Activated B cell treated with CpG ODN at 0.5 μM for 24 hours (primary cell): ENCODE data around the gene SRPRB. TPM values are rescaled to one million over a fixed set of nuclear protein-coding genes. Genes with fewer than 3 reads are reported as not detected.

Experiments
- ATAC-seq: fragments of 200-7000 bp; cut with Tn5 transposase; one replicate; pipeline ENCODE4 v1.10.0; 2021; ENCODE audit warnings: low read depth, mild to moderate bottlenecking, moderate library complexity
- CTCF ChIA-PET: fragments of 350-600 bp; sonication (Branson Sonifier 250); formaldehyde crosslinking; loops from one replicate; lab custom pipeline; 2021; ENCODE audit warnings: antibody characterized with exemption; lab: Charles Lee
- POLR2A ChIA-PET: fragments of 350-600 bp; sonication (Branson Sonifier 250); formaldehyde crosslinking; loops from one replicate; lab custom pipeline; 2021; ENCODE audit warnings: antibody characterized with exemption; lab: Charles Lee
- DNase-seq: peaks from one replicate; pipeline ENCODE4 v3.0.0; 2022
- H3K27ac Mint-ChIP-seq: one replicate; pipeline ENCODE4 v1.8.0; 2020; ENCODE audit warnings: mixed read lengths
- H3K27me3 Mint-ChIP-seq: one replicate; pipeline ENCODE4 v1.8.0; 2021; ENCODE audit warnings: mixed read lengths
- H3K36me3 Mint-ChIP-seq: one replicate; pipeline ENCODE4 v1.8.0; 2021; ENCODE audit warnings: low read depth, mixed read lengths
- H3K4me1 Mint-ChIP-seq: one replicate; pipeline ENCODE4 v1.8.0; 2021; ENCODE audit warnings: mixed read lengths
- H3K4me3 Mint-ChIP-seq: one replicate; pipeline ENCODE4 v1.8.0; 2020; ENCODE audit warnings: mild to moderate bottlenecking, mixed read lengths
- H3K9me3 Mint-ChIP-seq: one replicate; pipeline ENCODE4 v1.8.0; 2020; ENCODE audit warnings: mixed read lengths
- intact Hi-C: fragments of 100-400 bp; cut with micrococcal nuclease; formaldehyde crosslinking; loops from one replicate; pipeline ENCODE4 v1.15.1; 2024
- total RNA-seq: library from RNA; stranded (reverse); gene quantifications from 2 replicates; pipeline ENCODE4 v1.2.3, GENCODE V29; 2022
- TF ChIP-seq, protein P1 (sequence below): fragments of 200-600 bp; IDR thresholded peaks from one replicate; pipeline ENCODE4 v1.8.0; 2022; ENCODE audit warnings: antibody characterized with exemption, mild to moderate bottlenecking

SRPRB gene
- total RNA-seq, 1 donor from 2014 or later: 36.5 TPM

DNA sequence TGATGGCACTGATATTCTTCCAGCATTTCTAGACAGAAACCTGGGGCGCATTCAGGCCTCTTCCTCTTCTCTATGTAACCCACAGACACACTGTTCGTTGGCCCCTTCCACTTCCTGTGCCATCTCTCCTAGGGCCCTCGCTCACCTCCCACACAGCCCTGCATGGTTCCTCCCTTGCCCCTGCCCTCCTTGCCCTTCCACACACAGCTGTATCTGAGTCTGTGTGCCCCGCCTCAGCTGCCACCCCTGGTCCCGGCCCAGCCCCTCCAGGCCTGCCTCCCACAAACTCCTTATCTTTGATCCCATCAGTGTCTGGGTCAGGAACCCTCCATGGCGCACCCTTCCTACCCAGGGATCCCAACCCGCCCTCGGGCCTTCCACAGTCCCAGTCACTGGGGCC, 52.2 kb downstream of the SRPRB start:
- H3K4me1 Mint-ChIP-seq: peaks cover 2% of the 10 kb centered on the region
- intact Hi-C loops: no loop called here
- no peaks in the 10 kb centered on the region for H3K36me3 Mint-ChIP-seq
- H3K27ac Mint-ChIP-seq: no peak overlapping the region
- no peaks in the 10 kb centered on the region for H3K9me3 Mint-ChIP-seq
- ChIA-PET CTCF (no interaction called here), POLR2A (no interaction called here)
- TF ChIP-seq, protein P1, sequence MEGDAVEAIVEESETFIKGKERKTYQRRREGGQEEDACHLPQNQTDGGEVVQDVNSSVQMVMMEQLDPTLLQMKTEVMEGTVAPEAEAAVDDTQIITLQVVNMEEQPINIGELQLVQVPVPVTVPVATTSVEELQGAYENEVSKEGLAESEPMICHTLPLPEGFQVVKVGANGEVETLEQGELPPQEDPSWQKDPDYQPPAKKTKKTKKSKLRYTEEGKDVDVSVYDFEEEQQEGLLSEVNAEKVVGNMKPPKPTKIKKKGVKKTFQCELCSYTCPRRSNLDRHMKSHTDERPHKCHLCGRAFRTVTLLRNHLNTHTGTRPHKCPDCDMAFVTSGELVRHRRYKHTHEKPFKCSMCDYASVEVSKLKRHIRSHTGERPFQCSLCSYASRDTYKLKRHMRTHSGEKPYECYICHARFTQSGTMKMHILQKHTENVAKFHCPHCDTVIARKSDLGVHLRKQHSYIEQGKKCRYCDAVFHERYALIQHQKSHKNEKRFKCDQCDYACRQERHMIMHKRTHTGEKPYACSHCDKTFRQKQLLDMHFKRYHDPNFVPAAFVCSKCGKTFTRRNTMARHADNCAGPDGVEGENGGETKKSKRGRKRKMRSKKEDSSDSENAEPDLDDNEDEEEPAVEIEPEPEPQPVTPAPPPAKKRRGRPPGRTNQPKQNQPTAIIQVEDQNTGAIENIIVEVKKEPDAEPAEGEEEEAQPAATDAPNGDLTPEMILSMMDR: no peak
- ATAC-seq (no peak), DNase-seq (no peak)
- H3K4me3 Mint-ChIP-seq: no peak overlapping the region
- H3K27me3 Mint-ChIP-seq: no peaks in the 10 kb centered on the region

GRCh38 chr3:133859381-133860234, 54.0 kb downstream of the SRPRB start:
- peaks cover 2% of the 10 kb centered on the region for H3K4me1 Mint-ChIP-seq
- H3K9me3 Mint-ChIP-seq: no peaks in the 10 kb centered on the region
- H3K27me3 Mint-ChIP-seq: no peaks in the 10 kb centered on the region
- ChIA-PET CTCF (no interaction called here), POLR2A (no interaction called here)
- TF ChIP-seq, protein P1: no peak
- DNase-seq (no peak), ATAC-seq (no peak)
- no peaks in the 10 kb centered on the region for H3K36me3 Mint-ChIP-seq
- no peak overlapping the region for H3K4me3 Mint-ChIP-seq
- H3K27ac Mint-ChIP-seq: no peak overlapping the region
- intact Hi-C loops: no loop called here

DNA sequence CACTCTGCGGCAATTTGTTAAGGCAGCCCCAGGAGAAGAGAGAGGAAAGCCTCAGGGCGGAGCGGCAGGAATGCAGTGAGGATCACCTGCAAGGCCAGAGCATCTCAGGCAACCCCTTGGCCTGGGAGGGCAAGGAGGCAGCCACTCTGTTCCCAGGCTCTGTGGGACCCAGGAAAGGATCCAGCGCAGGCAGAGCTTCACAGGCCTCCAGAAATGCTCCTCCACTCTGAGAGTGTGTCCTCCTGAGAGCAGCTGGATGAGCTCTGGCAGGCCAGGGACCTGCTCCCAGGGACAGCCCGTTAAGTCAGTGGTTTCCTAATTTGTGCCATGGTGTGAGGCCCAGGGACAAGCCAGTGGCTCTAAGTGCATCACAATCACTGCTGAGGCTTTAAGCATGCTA, 54.9 kb downstream of the SRPRB start:
- H3K36me3 Mint-ChIP-seq: no peaks in the 10 kb centered on the region
- POLR2A ChIA-PET: no interaction called here
- H3K27ac Mint-ChIP-seq: no peak overlapping the region
- H3K27me3 Mint-ChIP-seq: no peaks in the 10 kb centered on the region
- no peak overlapping the region for H3K4me3 Mint-ChIP-seq
- intact Hi-C loops: no loop called here
- DNase-seq: no peak
- H3K4me1 Mint-ChIP-seq: peaks cover 2% of the 10 kb centered on the region
- TF ChIP-seq, protein P1: no peak
- CTCF ChIA-PET: no interaction called here
- no peak for ATAC-seq
- no peaks in the 10 kb centered on the region for H3K9me3 Mint-ChIP-seq

DNA sequence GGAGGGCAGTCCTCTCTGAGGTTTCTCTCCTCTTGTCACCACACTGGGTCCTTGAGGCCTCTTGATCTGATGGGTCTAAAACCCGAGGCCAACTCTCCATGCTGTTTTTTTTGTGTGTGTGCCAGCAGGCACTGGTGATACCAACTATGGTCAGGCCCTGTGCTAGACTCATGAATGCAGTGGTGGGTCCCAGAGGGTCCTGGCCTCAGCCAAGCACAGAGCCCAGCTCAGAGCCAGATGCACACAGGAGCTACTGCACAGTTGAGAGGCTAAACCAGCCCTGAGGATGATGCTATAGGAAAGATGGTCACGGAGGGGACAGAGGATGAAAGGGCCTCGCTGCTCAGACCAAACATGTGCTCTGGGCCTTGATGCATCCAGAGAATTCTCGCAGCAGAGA, 56.5 kb downstream of the SRPRB start:
- DNase-seq (no peak), ATAC-seq (no peak)
- CTCF ChIA-PET: no interaction called here
- intact Hi-C loops: no loop called here
- no peak overlapping the region for H3K4me3 Mint-ChIP-seq
- H3K4me1 Mint-ChIP-seq: peaks cover 2% of the 10 kb centered on the region
- TF ChIP-seq, protein P1: no peak
- no peaks in the 10 kb centered on the region for H3K36me3 Mint-ChIP-seq
- no peak overlapping the region for H3K27ac Mint-ChIP-seq
- POLR2A ChIA-PET: no interaction called here
- peaks cover 2% of the 10 kb centered on the region for H3K27me3 Mint-ChIP-seq
- H3K9me3 Mint-ChIP-seq: no peaks in the 10 kb centered on the region

- no peaks in the 10 kb centered on the region for H3K4me1 Mint-ChIP-seq
- TF ChIP-seq, protein P1: no peak
- DNase-seq (no peak), ATAC-seq (no peak)
- ChIA-PET CTCF (no interaction called here), POLR2A (no interaction called here)
- H3K27ac Mint-ChIP-seq: no peak overlapping the region
- no peaks in the 10 kb centered on the region for H3K9me3 Mint-ChIP-seq
- intact Hi-C loops: no loop called here
- no peaks in the 10 kb centered on the region for H3K36me3 Mint-ChIP-seq
- no peak overlapping the region for H3K4me3 Mint-ChIP-seq
- peaks cover 6% of the 10 kb centered on the region for H3K27me3 Mint-ChIP-seq
Observed at GRCh38 chr3:133863911-133864310, 58.3 kb downstream of the SRPRB start.
